Psoas muscle (tissue), 8 donors: ENCODE data around the gene ARL4C. TPM values are rescaled to one million over a fixed set of nuclear protein-coding genes. Genes with fewer than 3 reads are reported as not detected.

Experiments
- ATAC-seq, 4 donors: fragments of 200-7000 bp; cut with Tn5 transposase; one replicate each; pipeline ENCODE4 v1.9.1; 2020; ENCODE audit warnings: moderate library complexity in 3 of 4, mild to moderate bottlenecking in 2 of 4
- DNase-seq, 2 donors: peaks; one replicate each; pipeline ENCODE4 v3.0.0-alpha.2; 2020
- H3K27ac ChIP-seq: fragments of 200-600 bp; one replicate; pipeline ENCODE4 v1.8.0; 2022
- H3K27me3 ChIP-seq, 3 donors: fragments of 200-600 bp in 1 of 3; one replicate each; pipeline versions ENCODE4 v1.6.1 to v1.8.0; 2013 to 2022; ENCODE audit warnings: low read length in 2 of 3, mild to moderate bottlenecking in 2 of 3, moderate library complexity in 1 of 3; ENCODE audit not compliant: insufficient read depth in 3 of 3
- H3K36me3 ChIP-seq, 2 donors: fragments of 200-600 bp in 1 of 2; one replicate each; pipeline versions ENCODE4 v1.6.1 to v1.8.0; 2013 to 2022; ENCODE audit warnings: low read depth in 1 of 2, mild to moderate bottlenecking in 1 of 2, moderate library complexity in 1 of 2; ENCODE audit not compliant: insufficient read depth in 1 of 2
- H3K4me1 ChIP-seq: fragments of 200-600 bp; one replicate; pipeline ENCODE4 v1.8.0; 2022
- H3K4me3 ChIP-seq: fragments of 200-600 bp; one replicate; pipeline ENCODE4 v1.8.0; 2022; ENCODE audit warnings: mild to moderate bottlenecking
- H3K9me3 ChIP-seq: fragments of 200-600 bp; one replicate; pipeline ENCODE4 v1.8.0; 2022
- CTCF ChIP-seq: fragments of 200-600 bp; IDR thresholded peaks from one replicate; pipeline ENCODE4 v1.8.0; 2022; ENCODE audit warnings: antibody characterized with exemption
- WGBS, 3 donors: extraction: QIAGEN DNeasy Blood & Tissue Kit; methylation state at CpG; one replicate each; pipeline versions ENCODE4 v1.1.6 to v1.1.7; 2013; 5-methylcytosine and 5-hydroxymethylcytosine counted together
- intact Hi-C, 2 donors: fragments of 100-400 bp; cut with DNase I; formaldehyde crosslinking; loops; one replicate each; pipeline versions ENCODE4 v1.11.0 to v1.14.2; 2022
- long read RNA-seq, 2 donors: library from polyadenylated mRNA; unstranded; transcript quantifications; one replicate each; pipeline ENCODE4 v2.0.0, GENCODE V29; 2021
- polyA plus RNA-seq, 3 donors: library from polyadenylated mRNA; stranded (reverse); fragments of 200-250 nt; gene quantifications; one replicate each; pipeline ENCODE4 v1.2.3, GENCODE V29; 2013
- total RNA-seq, 4 donors: library from RNA; stranded (reverse); fragmentation: NEBNext Ultra II Directional in 2 of 4; extraction: Animal tissue kit (Norgen Biotek cat#: 25700) in 2 of 4; gene quantifications; one replicate each; pipeline versions ENCODE4 v1.2.1 to v1.2.4, GENCODE V29; 2021 to 2023
- donor health status: healthy with polysubstance abuse.
- donor health status: DM: no; HTN: no; CAD: no; lungs with moderate emphysema.
- donor health status: Bipolar disorder and iron deficiency.
- donor health status: healthy.
- donor health status: DM: yes; HTN: yes; CAD: no.
- donor health status: DM: no; HTN: no; CAD: no.
- donor health status: DM: no; HTN: no; CAD: no.
- donor health status: DM: yes; HTN: yes; CAD: no.

ARL4C gene
- 1 to 10 TPM; 1.1 to 1.6 (median 1.1) TPM for total RNA-seq
- polyA plus RNA-seq = under 1 TPM; 0.34 to 0.62 (median 0.46) TPM
- long read RNA-seq, donor 1, full-length matches to known transcripts = 1 of 1 reads
- long read RNA-seq, donor 1, partial matches to known transcripts = 0 of 1 reads
- long read RNA-seq, donor 1, other reads (novel, unspliced or antisense) = 0 of 1 reads
- long read RNA-seq, donor 2, full-length matches to known transcripts = 6 of 6 reads
- long read RNA-seq, donor 2, partial matches to known transcripts = 0 of 6 reads
- long read RNA-seq, donor 2, other reads (novel, unspliced or antisense) = 0 of 6 reads

GRCh38 chr2:234496835-234497593 lies at the start of gene ARL4C:
ARL4C (minus strand) TSS chr2:234497081; CDS start chr2:234496586, 495 bp downstream.
- Histone ChIP-seq H3K4me3 (peak within 1 kb of the TSS; percentile 68), H3K4me1 (peaks cover 6% of the 10 kb centered on the region), H3K27ac (no peak within 1 kb of the TSS), H3K36me3 (no peaks in the 10 kb centered on the region), H3K9me3 (no peaks in the 10 kb centered on the region), H3K27me3 (peaks cover under 1 to 41% (median 4%) of the 10 kb centered on the region in 3 donors)
- DNase-seq = peak; percentile 69 to 78
- ATAC-seq = peak; percentile 80 to 91 (median 87)
- 2% methylated on average over 34 to 86 of the region's 100 CpGs for WGBS, 3 donors
- TF ChIP-seq CTCF = no peak
- intact Hi-C loops = loop anchor here in 1 of 2 donors (5.0 kb wide), 1 partner anchor 210 kb away; no protein-coding TSS in a partner anchor

GRCh38 chr2:234544659-234545611 lies 48.1 kb upstream of the ARL4C start:
- H3K27ac ChIP-seq = no peak overlapping the region
- intact Hi-C loops = loop anchor here in 1 of 2 donors (5.0 to 10.0 kb wide), 2 partner anchors 410 to 568 kb away; no protein-coding TSS in a partner anchor
- no peaks in the 10 kb centered on the region for H3K36me3 ChIP-seq
- WGBS, 3 donors = 21 to 23% (median 22%) methylated on average over 24 of the region's 24 CpGs
- TF ChIP-seq CTCF = peak; percentile 91
- H3K4me3 ChIP-seq = no peak overlapping the region
- DNase-seq = peak; percentile 52 to 72
- H3K27me3 ChIP-seq = peaks cover 0 to 31% (median 0%) of the 10 kb centered on the region in 3 donors
- H3K9me3 ChIP-seq = no peaks in the 10 kb centered on the region
- peak; percentile 49 to 77 (median 69) for ATAC-seq
- H3K4me1 ChIP-seq = no peaks in the 10 kb centered on the region

GRCh38 chr2:234542742-234543141 lies 45.9 kb upstream of the ARL4C start:
- Histone ChIP-seq H3K27ac (no peak overlapping the region), H3K4me3 (no peak overlapping the region), H3K4me1 (no peaks in the 10 kb centered on the region), H3K27me3 (peaks cover 0 to 23% (median 2%) of the 10 kb centered on the region in 3 donors), H3K36me3 (no peaks in the 10 kb centered on the region), H3K9me3 (peaks cover 11% of the 10 kb centered on the region)
- no peak for TF ChIP-seq CTCF
- WGBS, 3 donors = 71 to 81% (median 78%) methylated on average over 11 of the region's 11 CpGs
- ATAC-seq (no peak), DNase-seq (no peak)
- intact Hi-C loops = loop anchor here in 1 of 2 donors (10.0 kb wide), 1 partner anchor 408 kb away; no protein-coding TSS in a partner anchor

- DNase-seq (no peak), ATAC-seq (no peak)
- no peak overlapping the region for H3K27ac ChIP-seq
- TF ChIP-seq CTCF = no peak
- H3K36me3 ChIP-seq = no peaks in the 10 kb centered on the region
- H3K9me3 ChIP-seq = peaks cover 11% of the 10 kb centered on the region
- no peaks in the 10 kb centered on the region for H3K4me1 ChIP-seq
- 57 to 74% (median 68%) methylated on average over 4 of the region's 4 CpGs for WGBS, 3 donors
- H3K27me3 ChIP-seq = peaks cover 0 to 13% (median 3%) of the 10 kb centered on the region in 3 donors
- intact Hi-C loops = no loop called here
- no peak overlapping the region for H3K4me3 ChIP-seq
These were observed 41.0 kb upstream of the ARL4C start for GRCh38 chr2:234537929-234538328.
